Activated naive CD4-positive, alpha-beta T cell treated with anti-CD3 and anti-CD28 coated beads, Interleukin-2, amount 50 U/mL, for 24 hours (primary cell): ENCODE results near the gene SYCE1L.

Experiments used
- H3K27ac Mint-ChIP-seq: one replicate; pipeline ENCODE4 v1.8.0; 2021; ENCODE audit warnings: mild to moderate bottlenecking, mixed read lengths
- H3K27me3 Mint-ChIP-seq: one replicate; pipeline ENCODE4 v1.8.0; 2021; ENCODE audit warnings: mixed read lengths
- H3K36me3 Mint-ChIP-seq: one replicate; pipeline ENCODE4 v1.8.0; 2021; ENCODE audit warnings: mixed read lengths
- H3K4me1 Mint-ChIP-seq: one replicate; pipeline ENCODE4 v1.8.0; 2021; ENCODE audit warnings: mixed read lengths
- H3K4me3 Mint-ChIP-seq: one replicate; pipeline ENCODE4 v1.8.0; 2021; ENCODE audit warnings: mild to moderate bottlenecking, mixed read lengths
- H3K9me3 Mint-ChIP-seq: one replicate; pipeline ENCODE4 v1.8.0; 2021; ENCODE audit warnings: mixed read lengths

SYCE1L gene

GRCh38 chr16:77191259-77191969 lies 7.8 kb upstream of the SYCE1L start:
- H3K27me3 Mint-ChIP-seq, result peaks cover 3% of the 10 kb centered on the region
- H3K4me1 Mint-ChIP-seq, result peaks cover 49% of the 10 kb centered on the region
- peaks cover 22% of the 10 kb centered on the region for H3K36me3 Mint-ChIP-seq
- peak overlapping the region; percentile 93 for H3K4me3 Mint-ChIP-seq
- peak overlapping the region; percentile 99 for H3K27ac Mint-ChIP-seq
- H3K9me3 Mint-ChIP-seq, result no peaks in the 10 kb centered on the region

GRCh38 chr16:77193377-77193776 lies 5.8 kb upstream of the SYCE1L start:
- no peaks in the 10 kb centered on the region for H3K9me3 Mint-ChIP-seq
- H3K36me3 Mint-ChIP-seq, result peaks cover 26% of the 10 kb centered on the region
- peaks cover 49% of the 10 kb centered on the region for H3K4me1 Mint-ChIP-seq
- no peak overlapping the region for H3K27ac Mint-ChIP-seq
- H3K27me3 Mint-ChIP-seq, result no peaks in the 10 kb centered on the region
- peak overlapping the region; percentile 93 for H3K4me3 Mint-ChIP-seq

DNA sequence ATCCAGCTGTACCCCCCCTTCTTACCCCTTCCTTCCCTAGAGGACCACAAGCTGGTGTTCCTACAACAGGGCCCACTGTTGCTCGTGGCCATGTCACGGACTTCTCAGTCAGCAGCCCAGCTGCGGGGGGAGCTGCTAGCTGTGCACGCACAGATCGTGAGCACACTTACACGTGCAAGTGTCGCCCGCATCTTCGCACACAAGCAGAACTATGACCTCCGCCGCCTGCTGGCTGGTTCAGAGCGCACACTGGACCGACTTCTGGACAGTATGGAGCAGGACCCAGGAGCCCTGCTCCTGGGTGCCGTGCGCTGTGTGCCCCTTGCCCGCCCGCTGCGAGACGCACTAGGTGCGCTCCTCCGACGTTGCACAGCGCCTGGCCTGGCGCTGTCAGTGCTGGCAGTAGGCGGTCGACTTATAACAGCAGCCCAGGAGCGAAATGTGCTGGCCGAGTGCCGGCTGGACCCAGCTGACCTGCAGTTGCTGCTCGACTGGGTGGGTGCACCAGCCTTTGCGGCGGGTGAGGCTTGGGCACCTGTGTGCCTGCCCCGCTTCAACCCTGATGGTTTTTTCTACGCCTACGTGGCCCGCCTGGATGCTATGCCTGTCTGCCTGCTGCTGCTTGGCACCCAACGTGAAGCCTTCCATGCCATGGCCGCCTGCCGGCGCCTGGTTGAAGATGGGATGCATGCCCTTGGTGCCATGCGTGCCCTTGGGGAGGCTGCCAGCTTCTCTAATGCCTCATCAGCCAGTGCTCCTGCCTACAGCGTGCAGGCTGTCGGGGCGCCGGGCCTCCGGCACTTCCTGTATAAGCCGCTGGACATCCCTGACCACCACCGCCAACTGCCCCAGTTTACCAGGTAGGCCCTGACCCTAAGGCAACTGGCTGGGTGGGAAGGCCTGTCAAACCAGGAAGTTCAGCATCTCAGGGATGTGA lies 4.6 kb upstream of the SYCE1L start:
- no peak overlapping the region for H3K27ac Mint-ChIP-seq
- H3K27me3 Mint-ChIP-seq, result no peaks in the 10 kb centered on the region
- peaks cover 26% of the 10 kb centered on the region for H3K36me3 Mint-ChIP-seq
- H3K4me3 Mint-ChIP-seq, result no peak overlapping the region
- no peaks in the 10 kb centered on the region for H3K9me3 Mint-ChIP-seq
- peaks cover 41% of the 10 kb centered on the region for H3K4me1 Mint-ChIP-seq

GRCh38 chr16:77195411-77195810 lies 3.8 kb upstream of the SYCE1L start:
- Mint-ChIP-seq H3K4me3 (no peak overlapping the region), H3K27ac (no peak overlapping the region), H3K27me3 (no peaks in the 10 kb centered on the region), H3K4me1 (peaks cover 41% of the 10 kb centered on the region), H3K9me3 (no peaks in the 10 kb centered on the region), H3K36me3 (peaks cover 26% of the 10 kb centered on the region)

DNA sequence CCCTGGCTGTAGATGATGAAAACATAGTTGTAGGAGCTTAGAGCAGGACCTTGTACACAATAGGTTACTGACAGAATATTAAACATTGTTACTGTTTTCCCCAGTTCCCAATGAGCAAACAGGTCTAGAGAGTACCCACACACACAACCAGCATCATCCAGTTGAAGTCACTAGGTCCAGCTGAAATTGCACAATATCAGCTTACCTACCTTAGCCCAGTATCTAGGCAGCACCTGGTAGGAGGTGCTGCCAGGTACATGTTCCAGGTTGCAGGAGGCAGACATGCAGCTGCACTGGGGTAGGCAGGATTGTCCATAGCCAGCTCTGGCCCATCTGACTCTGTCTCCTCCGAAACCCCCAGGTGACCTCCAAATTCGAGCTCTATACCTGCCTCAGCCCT lies 1.5 kb upstream of the SYCE1L start:
- Mint-ChIP-seq H3K27me3 (no peaks in the 10 kb centered on the region), H3K36me3 (peaks cover 11% of the 10 kb centered on the region), H3K9me3 (no peaks in the 10 kb centered on the region), H3K27ac (no peak overlapping the region), H3K4me1 (peaks cover 21% of the 10 kb centered on the region), H3K4me3 (no peak overlapping the region)

DNA sequence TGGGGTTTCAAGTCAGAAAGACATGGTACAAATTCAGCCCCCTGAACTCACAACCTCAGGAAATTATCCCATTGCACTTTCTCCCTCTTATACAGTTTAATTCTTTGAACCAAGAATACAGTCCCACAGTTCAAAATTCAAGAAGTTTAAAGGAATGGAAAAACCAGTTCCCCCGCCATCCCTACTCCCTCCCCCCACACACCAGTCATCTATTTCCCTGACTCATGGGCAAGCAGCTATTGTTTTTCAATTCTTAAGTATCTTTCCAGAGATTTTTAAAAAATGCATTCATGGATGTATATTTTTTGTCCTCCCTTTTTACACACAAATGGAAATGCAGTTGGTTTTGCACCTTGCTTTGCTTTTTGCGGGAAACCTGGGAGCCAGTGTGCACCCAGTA lies 7.3 kb downstream of the SYCE1L start:
- no peak overlapping the region for H3K27ac Mint-ChIP-seq
- H3K36me3 Mint-ChIP-seq, result no peaks in the 10 kb centered on the region
- H3K4me3 Mint-ChIP-seq, result no peak overlapping the region
- H3K4me1 Mint-ChIP-seq, result peaks cover 3% of the 10 kb centered on the region
- H3K27me3 Mint-ChIP-seq, result no peaks in the 10 kb centered on the region
- no peaks in the 10 kb centered on the region for H3K9me3 Mint-ChIP-seq

- Mint-ChIP-seq H3K4me3 (no peak overlapping the region), H3K27ac (no peak overlapping the region), H3K9me3 (no peaks in the 10 kb centered on the region), H3K36me3 (no peaks in the 10 kb centered on the region), H3K4me1 (peaks cover 7% of the 10 kb centered on the region), H3K27me3 (no peaks in the 10 kb centered on the region)
Observed at GRCh38 chr16:77207030-77207429, 7.8 kb downstream of the SYCE1L start.

GRCh38 chr16:77208382-77208781 lies 9.2 kb downstream of the SYCE1L start:
- Mint-ChIP-seq H3K4me3 (no peak overlapping the region), H3K9me3 (no peaks in the 10 kb centered on the region), H3K27ac (no peak overlapping the region), H3K4me1 (peaks cover 10% of the 10 kb centered on the region), H3K36me3 (no peaks in the 10 kb centered on the region), H3K27me3 (no peaks in the 10 kb centered on the region)

DNA sequence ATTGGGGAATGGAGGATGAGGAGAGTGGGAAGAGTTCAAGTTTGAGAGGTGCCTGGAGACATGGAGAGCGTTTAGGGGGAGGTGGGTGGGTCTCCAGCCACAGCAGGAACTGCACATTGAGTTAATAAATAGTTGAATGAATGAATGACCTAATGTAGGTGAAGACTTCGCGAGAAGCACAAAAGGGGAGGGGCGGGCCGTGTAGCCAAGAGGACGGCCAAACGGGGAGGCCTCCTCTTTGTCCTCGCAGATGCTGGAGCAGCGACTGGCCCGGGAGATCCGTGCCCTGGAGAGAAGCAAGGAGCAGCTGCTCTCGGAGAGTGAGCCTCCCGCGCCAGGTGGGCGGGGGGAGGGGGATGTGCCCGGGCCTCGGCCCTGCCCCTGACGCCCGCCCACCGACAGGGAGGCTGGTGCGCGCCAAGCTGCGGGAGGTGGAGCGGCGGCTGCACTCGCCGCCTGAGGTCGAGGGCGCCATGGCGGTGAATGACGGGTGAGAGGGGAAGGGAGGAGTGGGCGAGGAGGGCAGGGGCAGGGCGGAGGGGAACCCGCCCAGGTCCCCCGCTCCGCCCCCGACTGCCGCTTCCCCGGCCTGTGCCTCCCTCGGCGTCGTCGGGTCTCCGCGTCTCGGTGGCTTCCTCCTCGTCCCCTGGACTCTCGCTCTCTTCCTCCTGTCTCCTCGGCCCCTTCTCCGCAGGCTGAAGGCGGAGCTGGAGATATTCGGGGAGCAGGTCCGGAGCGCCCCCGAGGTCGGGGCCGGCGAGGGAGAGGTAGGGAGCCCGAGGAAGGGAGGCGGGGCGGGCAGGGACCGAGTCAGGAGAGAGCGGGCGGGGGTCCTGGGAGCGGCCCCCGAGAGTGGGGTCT lies 12.9 kb downstream of the SYCE1L start:
- H3K4me3 Mint-ChIP-seq, result peak overlapping the region; percentile 90
- peak overlapping the region; percentile 83 for H3K27ac Mint-ChIP-seq
- H3K36me3 Mint-ChIP-seq, result no peaks in the 10 kb centered on the region
- H3K9me3 Mint-ChIP-seq, result no peaks in the 10 kb centered on the region
- peaks cover 15% of the 10 kb centered on the region for H3K4me1 Mint-ChIP-seq
- H3K27me3 Mint-ChIP-seq, result no peaks in the 10 kb centered on the region

- Mint-ChIP-seq H3K27me3 (no peaks in the 10 kb centered on the region), H3K9me3 (no peaks in the 10 kb centered on the region), H3K36me3 (no peaks in the 10 kb centered on the region), H3K4me1 (peaks cover 15% of the 10 kb centered on the region), H3K27ac (no peak overlapping the region), H3K4me3 (peak overlapping the region; percentile 90)
Observed at GRCh38 chr16:77212741-77213541, 13.7 kb downstream of the SYCE1L start.

GRCh38 chr16:77213542-77214106 lies 14.4 kb downstream of the SYCE1L start:
- no peak overlapping the region for H3K27ac Mint-ChIP-seq

DNA sequence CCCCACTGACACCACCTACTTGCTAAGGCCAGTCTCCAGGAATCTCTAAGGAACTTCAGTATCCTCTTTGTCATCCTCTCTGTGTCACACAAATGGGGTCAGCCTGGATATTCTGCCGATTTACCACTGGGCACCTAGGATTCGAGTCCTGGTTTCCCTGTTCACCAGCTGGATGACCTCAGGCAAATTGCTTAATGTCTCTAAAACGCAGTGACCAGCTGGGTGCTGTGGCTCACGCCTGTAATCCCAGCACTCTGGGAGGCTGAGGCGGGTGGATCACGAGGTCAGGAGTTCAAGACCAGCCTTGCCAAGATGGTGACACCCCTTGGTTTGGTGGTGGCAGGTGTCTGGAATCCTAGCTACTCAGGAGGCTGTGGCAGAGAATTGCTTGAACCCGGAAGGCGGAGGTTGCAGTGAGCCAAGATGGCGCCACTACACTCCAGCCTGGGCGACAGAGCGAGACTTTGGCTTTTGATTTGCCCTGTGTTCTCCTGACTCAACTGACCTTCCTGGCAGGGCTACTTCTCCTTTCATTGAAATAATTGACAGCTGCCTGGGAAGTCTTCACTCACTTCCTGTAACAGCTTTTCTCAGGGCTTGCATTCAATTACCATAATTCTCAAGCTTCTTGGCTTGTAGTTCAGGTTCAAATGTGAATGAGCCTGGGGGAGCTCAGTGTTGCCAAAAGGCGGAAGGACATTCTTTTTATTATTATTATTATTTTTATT lies 15.4 kb downstream of the SYCE1L start:
- peaks cover 15% of the 10 kb centered on the region for H3K4me1 Mint-ChIP-seq
- H3K36me3 Mint-ChIP-seq, result no peaks in the 10 kb centered on the region
- no peak overlapping the region for H3K4me3 Mint-ChIP-seq
- no peaks in the 10 kb centered on the region for H3K9me3 Mint-ChIP-seq
- H3K27ac Mint-ChIP-seq, result no peak overlapping the region
- H3K27me3 Mint-ChIP-seq, result no peaks in the 10 kb centered on the region

More at GRCh38 chr16:77213542-77214106, 14.4 kb downstream of the SYCE1L start:
- H3K4me1 Mint-ChIP-seq, result peaks cover 15% of the 10 kb centered on the region
- no peaks in the 10 kb centered on the region for H3K9me3 Mint-ChIP-seq
- H3K27me3 Mint-ChIP-seq, result no peaks in the 10 kb centered on the region
- no peaks in the 10 kb centered on the region for H3K36me3 Mint-ChIP-seq
- peak overlapping the region; percentile 85 for H3K4me3 Mint-ChIP-seq

DNA sequence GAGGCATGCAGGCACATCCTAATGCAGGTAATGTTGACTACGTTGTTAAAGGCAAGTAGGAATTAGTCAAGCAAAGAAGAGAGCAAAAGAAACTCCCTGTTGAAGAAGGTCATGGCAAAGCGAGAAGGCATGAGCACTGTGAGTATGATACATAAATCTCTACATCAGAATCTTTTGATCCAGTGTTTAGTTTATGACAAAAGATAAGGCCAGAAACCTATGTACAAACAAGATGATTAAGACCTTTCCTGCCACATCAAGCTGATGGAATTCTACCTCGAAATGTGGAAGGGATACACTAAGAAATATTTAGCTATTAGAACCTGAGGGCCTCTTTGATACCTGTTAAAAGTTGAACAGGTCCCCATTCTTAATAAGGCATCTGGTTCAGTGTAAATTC lies 20.2 kb downstream of the SYCE1L start:
- H3K27ac Mint-ChIP-seq, result no peak overlapping the region
- no peaks in the 10 kb centered on the region for H3K4me1 Mint-ChIP-seq
- H3K4me3 Mint-ChIP-seq, result no peak overlapping the region
- H3K27me3 Mint-ChIP-seq, result no peaks in the 10 kb centered on the region
- no peaks in the 10 kb centered on the region for H3K9me3 Mint-ChIP-seq
- no peaks in the 10 kb centered on the region for H3K36me3 Mint-ChIP-seq

- H3K4me1 Mint-ChIP-seq, result no peaks in the 10 kb centered on the region
Observed at GRCh38 chr16:77220427-77220826, 21.2 kb downstream of the SYCE1L start.

More at GRCh38 chr16:77220427-77220826, 21.2 kb downstream of the SYCE1L start:
- H3K9me3 Mint-ChIP-seq, result no peaks in the 10 kb centered on the region
- no peaks in the 10 kb centered on the region for H3K27me3 Mint-ChIP-seq
- H3K27ac Mint-ChIP-seq, result no peak overlapping the region
- H3K36me3 Mint-ChIP-seq, result no peaks in the 10 kb centered on the region
- no peak overlapping the region for H3K4me3 Mint-ChIP-seq
